Neutrophil (primary cell): Measurements from ENCODE around the gene ATP6V0E1.
A peak's percentile ranks its signal among the peaks of the same experiment; 100 is the strongest.

ENCODE experiments used
- H3K27ac ChIP-seq: fragments of 200-600 bp; sonication (generic); 2 replicates; pipeline ENCODE4 v1.5.1; 2016; ENCODE audit warnings: mild to moderate bottlenecking, moderate library complexity
- H3K27me3 ChIP-seq: fragments of 200-600 bp; sonication (generic); 2 replicates; pipeline ENCODE4 v1.6.0; 2016; ENCODE audit warnings: mild to moderate bottlenecking
- H3K36me3 ChIP-seq: fragments of 200-600 bp; sonication (generic); 2 replicates; pipeline ENCODE4 v1.5.1; 2017
- H3K4me1 ChIP-seq, 2 experiments: fragments of 200-600 bp in 1 of 2; sonication (generic) in 1 of 2; 1 replicate in 1 of 2; 2 replicates in 1 of 2; pipeline versions ENCODE4 v1.5.1 to v1.6.1; 2013 to 2016; ENCODE audit warnings: low read depth in 1 of 2, low read length in 1 of 2, mild to moderate bottlenecking in 1 of 2, moderate library complexity in 1 of 2; ENCODE audit not compliant: control insufficient read depth in 1 of 2, insufficient read depth in 1 of 2
- H3K4me3 ChIP-seq, 2 experiments: fragments of 200-600 bp in 1 of 2; sonication (generic) in 1 of 2; 1 replicate in 1 of 2; 2 replicates in 1 of 2; pipeline ENCODE4 v1.5.1; 2013 to 2016; ENCODE audit warnings: low read depth in 1 of 2, low read length in 1 of 2, mild to moderate bottlenecking in 1 of 2, moderate library complexity in 1 of 2
- H3K9me3 ChIP-seq: fragments of 200-600 bp; sonication (generic); 2 replicates; pipeline ENCODE4 v1.5.1; 2016
- CTCF ChIP-seq: fragments of 200-600 bp; sonication (generic); IDR thresholded peaks from 2 replicates; pipeline ENCODE4 v1.5.1; 2016; ENCODE audit warnings: antibody characterized with exemption

ATP6V0E1 gene

GRCh38 chr5:172956936-172957335, 26.6 kb upstream of the ATP6V0E1 start:
- no peaks in the 10 kb centered on the region for H3K9me3 ChIP-seq
- H3K4me1 ChIP-seq = peaks cover 13 to 16% of the 10 kb centered on the region in 2 experiments
- H3K4me3 ChIP-seq = no peak overlapping the region
- H3K36me3 ChIP-seq = peaks cover under 1% of the 10 kb centered on the region
- no peak for TF ChIP-seq CTCF
- H3K27ac ChIP-seq = no peak overlapping the region
- peaks cover 49% of the 10 kb centered on the region for H3K27me3 ChIP-seq

DNA sequence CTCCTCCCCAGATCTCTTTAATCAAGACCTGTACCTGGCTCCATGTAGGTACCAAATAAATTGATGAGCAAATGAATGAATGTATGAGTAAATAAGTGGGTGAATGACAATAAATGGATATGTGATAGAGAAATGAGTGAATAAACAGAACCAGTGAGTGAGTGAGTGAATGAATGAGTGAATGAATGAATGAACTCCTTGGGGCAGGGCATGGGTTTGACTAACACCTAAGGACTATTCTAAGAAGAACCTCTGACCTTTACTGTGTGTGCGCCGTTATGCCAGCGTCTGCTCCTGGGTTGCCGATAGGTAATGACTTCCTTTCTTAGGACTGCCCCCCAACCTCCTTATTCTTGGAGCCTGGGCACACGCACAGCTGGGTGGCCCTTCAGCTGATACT, 26.1 kb upstream of the ATP6V0E1 start:
- H3K27ac ChIP-seq = no peak overlapping the region

GRCh38 chr5:172958331-172959046, 25.1 kb upstream of the ATP6V0E1 start:
- peaks cover 49% of the 10 kb centered on the region for H3K27me3 ChIP-seq
- peaks cover 13 to 16% of the 10 kb centered on the region in 2 experiments for H3K4me1 ChIP-seq
- peak overlapping the region; percentile 81 to 84 for H3K4me3 ChIP-seq
- H3K9me3 ChIP-seq = no peaks in the 10 kb centered on the region
- H3K36me3 ChIP-seq = no peaks in the 10 kb centered on the region
- peak overlapping the region; percentile 79 for H3K27ac ChIP-seq
- TF ChIP-seq CTCF = no peak

More for the DNA sequence above, 26.1 kb upstream of the ATP6V0E1 start:
- Histone ChIP-seq H3K36me3 (no peaks in the 10 kb centered on the region), H3K27me3 (peaks cover 49% of the 10 kb centered on the region), H3K4me3 (no peak overlapping the region), H3K4me1 (peaks cover 13 to 16% of the 10 kb centered on the region in 2 experiments), H3K9me3 (no peaks in the 10 kb centered on the region)
- no peak for TF ChIP-seq CTCF

DNA sequence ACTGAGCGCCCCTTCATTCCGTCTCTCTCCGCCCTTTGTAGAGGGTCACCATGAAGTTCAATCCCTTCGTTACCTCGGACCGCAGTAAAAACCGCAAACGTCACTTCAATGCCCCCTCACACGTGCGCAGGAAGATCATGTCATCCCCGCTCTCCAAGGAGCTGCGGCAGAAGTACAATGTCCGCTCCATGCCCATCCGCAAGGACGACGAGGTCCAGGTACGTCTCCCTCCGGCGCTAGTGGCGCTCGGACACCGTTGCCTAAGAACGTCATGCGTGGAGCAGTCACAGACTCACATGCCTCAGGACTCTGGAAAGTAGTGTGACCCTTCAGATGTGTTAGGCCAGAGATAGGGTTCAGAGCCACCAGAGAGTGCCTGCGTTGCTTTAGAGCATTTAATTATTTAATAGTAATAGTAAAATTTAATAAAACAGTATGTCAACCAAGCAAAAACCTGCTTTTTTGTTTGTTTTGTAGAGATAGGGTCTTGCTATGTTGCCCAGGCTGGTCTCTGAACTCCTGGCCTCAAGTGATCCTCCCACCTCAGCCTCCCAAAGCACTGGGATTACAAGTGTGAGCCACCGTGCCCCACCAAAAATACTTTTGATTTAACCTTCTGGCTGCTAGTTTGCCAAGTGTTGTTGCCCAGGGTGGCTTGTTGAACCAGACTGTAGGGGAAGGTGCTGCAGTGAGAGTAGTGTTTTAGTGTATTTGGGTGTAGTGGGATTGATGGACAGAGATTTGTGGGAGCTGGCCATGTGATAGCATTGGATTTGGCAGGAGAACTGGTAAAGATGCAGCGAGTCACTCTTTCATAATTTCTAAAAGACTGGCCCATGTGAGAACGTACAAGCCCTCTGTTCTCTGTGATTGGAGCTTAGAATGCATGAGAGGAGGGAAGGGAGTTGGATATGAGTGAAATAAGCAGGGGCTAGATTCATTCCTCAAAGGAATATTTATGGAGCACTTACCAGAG, 23.5 kb upstream of the ATP6V0E1 start:
- Histone ChIP-seq H3K9me3 (no peaks in the 10 kb centered on the region), H3K27ac (peak overlapping the region; percentile 79), H3K4me1 (peaks cover 13 to 16% of the 10 kb centered on the region in 2 experiments), H3K4me3 (peak overlapping the region; percentile 81 to 84), H3K27me3 (peaks cover 35% of the 10 kb centered on the region), H3K36me3 (no peaks in the 10 kb centered on the region)
- no peak for TF ChIP-seq CTCF

GRCh38 chr5:172969921-172970320, 13.7 kb upstream of the ATP6V0E1 start:
- peak overlapping the region; percentile 85 for H3K27ac ChIP-seq
- H3K4me1 ChIP-seq = peaks cover 22 to 24% of the 10 kb centered on the region in 2 experiments
- H3K27me3 ChIP-seq = no peaks in the 10 kb centered on the region
- no peaks in the 10 kb centered on the region for H3K9me3 ChIP-seq
- H3K36me3 ChIP-seq = no peaks in the 10 kb centered on the region
- no peak for TF ChIP-seq CTCF
- peak overlapping the region in 1 of 2 experiments; percentile 41 for H3K4me3 ChIP-seq
